Neuronal stem cell (in vitro differentiated cells): ENCODE results near the gene SIVA1.
A peak's percentile ranks its signal among the peaks of the same experiment; 100 is the strongest.

Source experiments
- DNase-seq: peaks from one replicate; pipeline ENCODE4 v3.0.0-alpha.2; 2013; ENCODE audit warnings: low spot score
- H2AFZ ChIP-seq: one replicate; pipeline ENCODE4 v1.6.1; 2013; ENCODE audit warnings: mild to moderate bottlenecking, low read length, inconsistent platforms
- H2AK5ac ChIP-seq: 2 replicates; pipeline ENCODE4 v1.6.1; 2013; ENCODE audit warnings: low read depth, mild to moderate bottlenecking, inconsistent platforms, low read length, moderate library complexity, mixed read lengths
- H2BK120ac ChIP-seq: 2 replicates; pipeline ENCODE4 v1.6.1; 2013; ENCODE audit warnings: low read depth, mild to moderate bottlenecking, inconsistent platforms, low read length, moderate library complexity, mixed read lengths
- H2BK12ac ChIP-seq: one replicate; pipeline ENCODE4 v1.6.1; 2013; ENCODE audit warnings: low read length, inconsistent platforms
- H2BK15ac ChIP-seq: 2 replicates; pipeline ENCODE4 v1.6.1; 2013; ENCODE audit warnings: mild to moderate bottlenecking, low read length, inconsistent platforms, mixed read lengths
- H2BK5ac ChIP-seq: one replicate; pipeline ENCODE4 v1.6.1; 2013; ENCODE audit warnings: inconsistent platforms, mild to moderate bottlenecking, low read length, moderate library complexity
- H3K14ac ChIP-seq: one replicate; pipeline ENCODE4 v1.6.1; 2013; ENCODE audit warnings: low read length, inconsistent platforms
- H3K18ac ChIP-seq: 2 replicates; pipeline ENCODE4 v1.6.1; 2013; ENCODE audit warnings: low read length, inconsistent platforms
- H3K23ac ChIP-seq: 2 replicates; pipeline ENCODE4 v1.6.1; 2013; ENCODE audit warnings: low read depth, mild to moderate bottlenecking, mixed read lengths, low read length, inconsistent platforms; ENCODE audit not compliant: poor library complexity
- H3K27ac ChIP-seq: replicated peaks from 3 replicates; pipeline ENCODE4 v1.5.1; 2013; ENCODE audit warnings: low read length, inconsistent platforms
- H3K27me3 ChIP-seq, 3 experiments: 2 replicates each; pipeline ENCODE4 v1.6.1; 2013; ENCODE audit warnings: low read length in 3 of 3, mild to moderate bottlenecking in 2 of 3, inconsistent platforms in 1 of 3, low read depth in 1 of 3, mixed read lengths in 1 of 3, moderate library complexity in 1 of 3; ENCODE audit not compliant: control insufficient read depth in 3 of 3, insufficient read depth in 3 of 3
- H3K36me3 ChIP-seq, 2 donors: replicated peaks in 1 of 2; 2 replicates each; pipeline ENCODE4 v1.6.1; 2013; ENCODE audit warnings: low read length in 2 of 2; ENCODE audit not compliant: control insufficient read depth in 2 of 2, insufficient read depth in 2 of 2
- H3K4ac ChIP-seq: 2 replicates; pipeline ENCODE4 v1.6.1; 2013; ENCODE audit warnings: inconsistent platforms, mild to moderate bottlenecking, low read length, moderate library complexity
- H3K4me1 ChIP-seq, 2 donors: 1 replicate in 1 of 2; 2 replicates in 1 of 2; pipeline ENCODE4 v1.6.1; 2013; ENCODE audit warnings: low read length in 2 of 2, low read depth in 1 of 2; ENCODE audit not compliant: control insufficient read depth in 2 of 2, insufficient read depth in 1 of 2
- H3K4me2 ChIP-seq: one replicate; pipeline ENCODE4 v1.6.1; 2013; ENCODE audit warnings: mild to moderate bottlenecking, low read length, inconsistent platforms; ENCODE audit not compliant: insufficient read depth, poor library complexity, severe bottlenecking
- H3K4me3 ChIP-seq, 2 donors: 2 replicates each; pipeline ENCODE4 v1.5.1; 2013; ENCODE audit warnings: low read length in 2 of 2, mild to moderate bottlenecking in 2 of 2, inconsistent platforms in 1 of 2, moderate library complexity in 1 of 2
- H3K79me1 ChIP-seq: one replicate; pipeline ENCODE4 v1.6.1; 2013; ENCODE audit warnings: low read depth, mild to moderate bottlenecking, inconsistent platforms, low read length, moderate library complexity
- H3K9ac ChIP-seq: one replicate; pipeline ENCODE4 v1.6.1; 2013; ENCODE audit warnings: mild to moderate bottlenecking, low read depth, low read length, inconsistent platforms; ENCODE audit not compliant: poor library complexity
- H3K9me3 ChIP-seq, 2 donors: replicated peaks in 1 of 2; 2 replicates each; pipeline versions ENCODE3 to v1.6.1; 2013; ENCODE audit warnings: low read length in 2 of 2, mild to moderate bottlenecking in 2 of 2, inconsistent platforms in 1 of 2, low read depth in 1 of 2, mixed read lengths in 1 of 2, moderate library complexity in 1 of 2; ENCODE audit not compliant: control insufficient read depth in 2 of 2, insufficient read depth in 1 of 2
- H4K8ac ChIP-seq: one replicate; pipeline ENCODE4 v1.6.1; 2013; ENCODE audit warnings: low read depth, mild to moderate bottlenecking, inconsistent platforms, low read length, moderate library complexity
- H4K91ac ChIP-seq: one replicate; pipeline ENCODE4 v1.6.1; 2013; ENCODE audit warnings: low read length, low read depth, mild to moderate bottlenecking, inconsistent platforms; ENCODE audit not compliant: poor library complexity
- WGBS, 2 donors: extraction: QIAGEN DNeasy Blood & Tissue Kit; methylation state at CpG; one replicate each; pipeline ENCODE4 v1.1.7; 2013; ENCODE audit warnings: missing lambda C conversion rate in 2 of 2, mixed read lengths in 1 of 2; ENCODE audit not compliant: insufficient read length in 2 of 2, insufficient replicate concordance in 1 of 2; ENCODE audit errors: extremely low coverage in 2 of 2; 5-methylcytosine and 5-hydroxymethylcytosine counted together

The SIVA1 gene

DNA sequence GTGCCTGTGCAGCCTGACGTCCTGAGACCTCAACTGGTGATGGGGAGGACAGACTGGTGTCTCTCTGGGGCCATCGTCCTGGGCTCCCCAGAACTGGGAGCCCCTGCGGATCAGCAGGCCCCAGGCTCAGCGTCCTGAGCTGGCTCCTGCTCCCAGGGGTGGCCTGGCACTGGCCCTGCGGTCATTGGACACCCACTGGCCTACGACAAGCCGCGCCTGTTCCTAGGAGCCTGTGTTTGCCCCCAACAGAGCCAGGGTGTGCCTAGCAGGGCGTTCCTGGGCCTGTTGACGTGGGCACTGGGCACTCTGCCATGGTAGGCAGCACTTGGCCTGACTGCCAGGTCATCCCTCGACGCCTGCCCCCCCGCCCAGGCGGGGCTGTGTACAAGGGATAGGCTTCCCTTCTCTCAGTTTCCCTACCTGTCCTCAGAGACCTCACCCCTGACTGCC is 20.6 kb upstream of the SIVA1 start:
- peak overlapping the region; percentile 68 for H3K23ac ChIP-seq
- H3K4ac ChIP-seq = no peak overlapping the region
- H3K27me3 ChIP-seq = no peaks in the 10 kb centered on the region
- H2BK120ac ChIP-seq = no peak overlapping the region
- no peak overlapping the region for H3K14ac ChIP-seq
- no peak overlapping the region for H4K8ac ChIP-seq
- H2AFZ ChIP-seq = peak overlapping the region; percentile 56
- H3K9me3 ChIP-seq = peaks cover 0 to 3% of the 10 kb centered on the region in 2 donors
- H3K27ac ChIP-seq = no peak overlapping the region
- no peak overlapping the region for H3K4me2 ChIP-seq
- peaks cover 9 to 12% of the 10 kb centered on the region in 2 donors for H3K4me1 ChIP-seq
- peak overlapping the region; percentile 72 for H3K18ac ChIP-seq
- peak overlapping the region; percentile 66 for H2AK5ac ChIP-seq
- DNase-seq = no peak
- no peak overlapping the region for H2BK5ac ChIP-seq
- no peaks in the 10 kb centered on the region for H3K36me3 ChIP-seq
- H2BK15ac ChIP-seq = peak overlapping the region; percentile 81
- no peak overlapping the region for H3K4me3 ChIP-seq
- peaks cover 2% of the 10 kb centered on the region for H3K79me1 ChIP-seq
- no peak overlapping the region for H3K9ac ChIP-seq
- H2BK12ac ChIP-seq = no peak overlapping the region
- H4K91ac ChIP-seq = peak overlapping the region; percentile 38
- no CpG with 5 or more reads among the region's 14 CpGs for WGBS, 2 donors

DNA sequence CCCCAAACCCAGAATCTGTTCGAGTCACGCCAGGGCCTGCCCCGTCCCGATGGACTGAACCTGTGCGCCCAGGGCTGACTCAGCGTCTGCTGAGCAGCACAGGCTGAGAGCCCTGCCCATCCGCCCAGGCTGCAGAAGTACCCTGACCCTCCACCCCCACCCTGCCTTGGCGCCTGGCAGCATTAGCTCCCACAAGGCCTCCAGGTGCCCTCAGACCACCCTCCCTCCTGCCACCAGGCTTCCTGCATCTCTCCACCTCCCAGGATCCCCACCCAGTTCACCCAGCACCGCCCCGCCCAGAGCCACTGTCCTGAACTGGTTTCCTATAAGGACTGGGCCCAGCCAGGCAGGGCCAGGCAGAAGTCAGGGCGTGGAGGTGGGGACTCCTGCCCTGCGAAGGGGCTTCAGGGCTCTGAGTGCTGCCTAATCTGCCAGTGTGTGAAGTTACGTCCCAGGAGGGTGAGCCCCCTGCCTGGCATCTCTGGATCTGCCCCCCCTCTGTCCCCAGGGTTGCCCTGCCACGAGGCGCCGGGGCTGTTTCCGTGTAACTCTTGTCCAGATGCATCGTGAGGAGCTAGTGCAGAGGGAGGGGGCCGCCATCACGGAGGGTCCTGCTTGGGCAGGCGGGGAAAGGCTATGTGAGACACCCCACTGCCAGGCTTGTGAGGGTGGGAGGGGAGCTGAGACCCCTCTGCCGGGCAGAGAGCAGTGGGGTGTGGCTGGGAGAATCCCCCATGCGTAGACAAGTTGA is 19.8 kb upstream of the SIVA1 start:
- no peak for DNase-seq
- Histone ChIP-seq H4K8ac (no peak overlapping the region), H3K27me3 (no peaks in the 10 kb centered on the region), H3K9ac (peak overlapping the region; percentile 78), H3K79me1 (peaks cover 2% of the 10 kb centered on the region), H2BK15ac (no peak overlapping the region), H3K23ac (peak overlapping the region; percentile 55), H3K36me3 (no peaks in the 10 kb centered on the region), H3K4ac (no peak overlapping the region), H4K91ac (no peak overlapping the region), H3K4me1 (peaks cover 9 to 12% of the 10 kb centered on the region in 2 donors), H3K9me3 (peaks cover 0 to 3% of the 10 kb centered on the region in 2 donors), H3K27ac (no peak overlapping the region), H2AK5ac (peak overlapping the region; percentile 17), H3K4me3 (no peak overlapping the region), H2BK12ac (peak overlapping the region; percentile 73), H2AFZ (no peak overlapping the region), H3K18ac (peak overlapping the region; percentile 48), H2BK5ac (peak overlapping the region; percentile 66), H2BK120ac (no peak overlapping the region), H3K14ac (peak overlapping the region; percentile 31), H3K4me2 (no peak overlapping the region)
- WGBS, 2 donors = no CpG with 5 or more reads among the region's 23 CpGs

DNA sequence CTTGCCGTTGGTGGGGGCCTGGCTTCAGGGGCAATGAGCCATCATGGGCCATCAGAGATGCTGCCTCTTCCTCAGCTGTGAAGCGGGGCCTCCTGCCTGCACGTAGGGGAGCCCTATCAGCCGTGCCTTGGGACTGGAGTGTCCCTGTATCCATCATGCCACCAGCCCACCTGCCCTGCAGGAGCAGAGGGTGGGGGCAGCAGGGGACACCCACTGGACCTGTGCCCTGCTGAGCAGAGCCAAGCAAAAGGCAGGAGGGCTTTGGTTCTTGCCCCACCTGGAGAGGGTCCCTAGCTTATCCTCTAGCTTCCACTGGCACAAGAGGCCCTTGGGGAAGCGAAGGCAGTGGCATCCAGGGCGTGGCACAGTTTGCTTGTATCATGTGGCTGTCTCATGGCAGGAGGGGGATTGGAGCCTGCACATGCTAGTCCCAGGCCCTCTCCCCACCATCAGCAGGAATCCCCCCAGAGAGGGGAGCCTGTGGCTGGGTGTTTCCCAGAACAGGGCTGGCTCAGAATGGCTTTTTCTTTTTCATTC is 18.8 kb upstream of the SIVA1 start:
- H3K36me3 ChIP-seq = no peaks in the 10 kb centered on the region
- H3K4me2 ChIP-seq = no peak overlapping the region
- no peak for DNase-seq
- peak overlapping the region; percentile 71 for H3K14ac ChIP-seq
- peak overlapping the region; percentile 38 for H2BK15ac ChIP-seq
- H3K79me1 ChIP-seq = peaks cover 2% of the 10 kb centered on the region
- WGBS, 2 donors = no CpG with 5 or more reads among the region's 6 CpGs
- H2BK120ac ChIP-seq = peak overlapping the region; percentile 72
- H4K91ac ChIP-seq = peak overlapping the region; percentile 72
- peaks cover 0 to 3% of the 10 kb centered on the region in 2 donors for H3K9me3 ChIP-seq
- peak overlapping the region; percentile 64 for H3K18ac ChIP-seq
- H4K8ac ChIP-seq = no peak overlapping the region
- no peak overlapping the region for H3K27ac ChIP-seq
- H3K4me3 ChIP-seq = no peak overlapping the region
- H2BK12ac ChIP-seq = no peak overlapping the region
- no peak overlapping the region for H2AFZ ChIP-seq
- H3K9ac ChIP-seq = no peak overlapping the region
- no peak overlapping the region for H2AK5ac ChIP-seq
- peaks cover 9 to 12% of the 10 kb centered on the region in 2 donors for H3K4me1 ChIP-seq
- H3K27me3 ChIP-seq = no peaks in the 10 kb centered on the region
- peak overlapping the region; percentile 66 for H2BK5ac ChIP-seq
- peak overlapping the region; percentile 85 for H3K23ac ChIP-seq
- peak overlapping the region; percentile 53 for H3K4ac ChIP-seq

DNA sequence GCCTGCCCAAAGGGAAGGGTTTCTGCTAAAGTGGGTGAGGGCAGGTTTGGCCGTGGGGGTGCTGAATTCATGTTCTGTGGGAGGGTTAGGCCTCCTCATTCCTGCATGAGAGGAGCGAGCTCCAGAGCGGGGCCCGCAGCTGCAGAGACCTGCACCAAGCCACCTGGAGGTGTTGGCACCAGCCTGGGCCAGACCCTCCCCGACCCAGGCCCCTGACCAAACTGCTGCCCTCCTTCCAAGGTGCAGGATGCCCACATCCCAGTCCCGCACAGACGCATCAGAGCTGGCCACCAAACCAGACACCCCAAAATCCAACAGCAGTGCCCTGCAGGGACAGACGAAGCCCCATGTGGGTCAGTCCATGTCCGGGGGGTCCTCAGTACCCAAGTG is 18.4 kb upstream of the SIVA1 start:
- Histone ChIP-seq H3K9ac (peak overlapping the region; percentile 70), H3K4me1 (peaks cover 9 to 12% of the 10 kb centered on the region in 2 donors), H2BK15ac (peak overlapping the region; percentile 49), H3K27ac (no peak overlapping the region), H3K36me3 (no peaks in the 10 kb centered on the region), H3K4me2 (no peak overlapping the region), H3K9me3 (peaks cover 0 to 3% of the 10 kb centered on the region in 2 donors), H3K23ac (peak overlapping the region; percentile 2), H4K91ac (no peak overlapping the region), H2AK5ac (no peak overlapping the region), H4K8ac (no peak overlapping the region), H3K27me3 (no peaks in the 10 kb centered on the region), H3K18ac (peak overlapping the region; percentile 87), H2BK5ac (no peak overlapping the region), H2BK120ac (no peak overlapping the region), H2BK12ac (peak overlapping the region; percentile 58), H3K79me1 (peaks cover 2% of the 10 kb centered on the region), H3K4me3 (no peak overlapping the region), H3K14ac (peak overlapping the region; percentile 71), H3K4ac (peak overlapping the region; percentile 76), H2AFZ (no peak overlapping the region)
- DNase-seq = no peak
- no CpG with 5 or more reads among the region's 9 CpGs for WGBS, 2 donors
